GM12878 (cell line): ENCODE data around the gene PLP2. TPM values are rescaled to one million over a fixed set of nuclear protein-coding genes. Genes with fewer than 3 reads are reported as not detected.

ENCODE experiments used
- ATAC-seq: fragments of 200-7000 bp; cut with Tn5 transposase; 3 replicates; pipeline ENCODE4 v1.9.1; 2020; ENCODE audit warnings: mild to moderate bottlenecking, moderate library complexity
- BruUV-seq: library from RNA; stranded (reverse); fragments of 400-500 nt; replicated peaks from 2 replicates; lab custom pipeline; 2021; lab: Mats Ljungman, UMichigan
- CTCF ChIA-PET: fragments of 300-600 bp; sonication (Branson Sonifier 250); formaldehyde crosslinking; extraction: SDS; loops from one replicate; lab custom pipeline; 2021; ENCODE audit warnings: inconsistent platforms; lab: Yijun Ruan, JAX
- POLR2A ChIA-PET: fragments of 350-600 bp; formaldehyde crosslinking; extraction: SDS; loops from one replicate; lab custom pipeline; 2021; ENCODE audit warnings: inconsistent platforms; lab: Charles Lee
- RAD21 ChIA-PET: fragments of 300-600 bp; sonication (Branson Sonifier 250); formaldehyde crosslinking; loops from one replicate; lab custom pipeline; 2023; ENCODE audit warnings: antibody characterized with exemption; ENCODE audit not compliant: unreplicated experiment; lab: Charles Lee
- SMC1A ChIA-PET: fragments of 300-600 bp; sonication (Branson Sonifier 250); formaldehyde crosslinking; loops from one replicate; lab custom pipeline; 2023; ENCODE audit not compliant: unreplicated experiment, uncharacterized antibody; lab: Charles Lee
- DNase-seq: peaks from one replicate; pipeline ENCODE4 v3.0.0-alpha.2; 2011; ENCODE audit warnings: low read depth, low spot score
- FAIRE-seq: peaks from 3 replicates; lab custom pipeline; 2011; peaks lifted over from hg19 to GRCh38; lab: Jason Lieb, UNC
- H2AFZ ChIP-seq: 2 replicates; pipeline ENCODE4 v1.6.0; 2011; ENCODE audit warnings: low read depth, low read length, control low read depth; ENCODE audit not compliant: control insufficient read depth
- H3K27ac ChIP-seq: 2 replicates; pipeline ENCODE4 v1.5.1; 2011; ENCODE audit warnings: control low read depth; ENCODE audit not compliant: control insufficient read depth, insufficient read depth
- H3K27me3 ChIP-seq, 2 experiments: replicated peaks in 1 of 2; 2 replicates each; pipeline versions ENCODE4 v1.6.0 to v1.6.1; 2011; ENCODE audit warnings: low read length in 1 of 2; ENCODE audit not compliant: control insufficient read depth in 2 of 2, insufficient read depth in 2 of 2
- H3K36me3 ChIP-seq, 2 experiments: 2 replicates each; pipeline ENCODE4 v1.5.1; 2011; ENCODE audit warnings: low read length in 1 of 2; ENCODE audit not compliant: control insufficient read depth in 2 of 2, insufficient read depth in 2 of 2
- H3K4me1 ChIP-seq: 2 replicates; pipeline ENCODE4 v1.6.1; 2011; ENCODE audit warnings: mild to moderate bottlenecking, low read length, moderate library complexity, mixed read lengths; ENCODE audit not compliant: control insufficient read depth, insufficient read depth
- H3K4me2 ChIP-seq: 2 replicates; pipeline ENCODE4 v1.6.0; 2011; ENCODE audit warnings: control low read depth; ENCODE audit not compliant: control insufficient read depth, insufficient read depth
- H3K4me3 ChIP-seq: fragments of 200-600 bp; sonication (generic); 2 replicates; pipeline ENCODE4 v1.5.1; 2016
- H3K79me2 ChIP-seq: 2 replicates; pipeline ENCODE4 v1.6.0; 2011; ENCODE audit warnings: low read length; ENCODE audit not compliant: control insufficient read depth, insufficient read depth
- H3K9ac ChIP-seq: 2 replicates; pipeline ENCODE4 v1.8.0; 2011; ENCODE audit warnings: low read length, control low read depth, mixed read lengths; ENCODE audit not compliant: control insufficient read depth, insufficient read depth
- H3K9me3 ChIP-seq: replicated peaks from 3 replicates; pipeline ENCODE4 v1.5.1; 2011; ENCODE audit warnings: mild to moderate bottlenecking, low read length; ENCODE audit not compliant: control insufficient read depth, insufficient read depth
- H4K20me1 ChIP-seq: 2 replicates; pipeline ENCODE4 v1.6.0; 2011; ENCODE audit not compliant: control insufficient read depth, insufficient read depth
- CHD1 ChIP-seq: IDR thresholded peaks from 2 replicates; pipeline ENCODE4 v1.6.1; 2012; ENCODE audit warnings: low read depth, low read length, improper control_type of control experiment
- CUX1 ChIP-seq: IDR thresholded peaks from 2 replicates; pipeline ENCODE4 v1.6.1; 2012; ENCODE audit warnings: improper control_type of control experiment, low read depth, low read length; ENCODE audit not compliant: insufficient replicate concordance
- PAX8 ChIP-seq: fragments of 450-650 bp; IDR thresholded peaks from 2 replicates; pipeline ENCODE4 v1.6.1; 2017; ENCODE audit warnings: mild to moderate bottlenecking, moderate library complexity
- RAD21 ChIP-seq: IDR thresholded peaks from 2 replicates; pipeline ENCODE4 v1.6.1; 2011; ENCODE audit warnings: mild to moderate bottlenecking, low read depth, low read length, moderate library complexity; ENCODE audit not compliant: insufficient read depth
- RAD51 ChIP-seq: fragments of 450-650 bp; IDR thresholded peaks from 2 replicates; pipeline ENCODE4 v1.6.1; 2016; ENCODE audit warnings: moderate library complexity, mild to moderate bottlenecking, inconsistent platforms
- TAF1 ChIP-seq: IDR thresholded peaks from 2 replicates; pipeline ENCODE4 v1.6.1; 2011; ENCODE audit warnings: mild to moderate bottlenecking, low read depth, low read length, borderline replicate concordance
- TCF3 ChIP-seq: IDR thresholded peaks from 2 replicates; pipeline ENCODE4 v1.6.1; 2012; ENCODE audit warnings: low read depth, mild to moderate bottlenecking, low read length, borderline replicate concordance; ENCODE audit not compliant: insufficient read depth
- YBX1 ChIP-seq: fragments of 450-650 bp; IDR thresholded peaks from 2 replicates; pipeline ENCODE4 v1.6.1; 2016; ENCODE audit warnings: antibody characterized with exemption
- ZNF274 ChIP-seq: IDR thresholded peaks from one replicate; pipeline ENCODE4 v1.8.0; 2011; ENCODE audit not compliant: insufficient read length, insufficient read depth
- WGBS: methylation state at CpG from one replicate; pipeline ENCODE4 v1.1.6; 2016; ENCODE audit warnings: low lambda C conversion rate; ENCODE audit not compliant: insufficient replicate concordance, insufficient coverage; ENCODE audit errors: missing lambda C conversion rate; 5-methylcytosine and 5-hydroxymethylcytosine counted together
- in situ Hi-C: fragments of 300-500 bp; cut with MboI; formaldehyde crosslinking; loops from 9 replicates; pipeline ENCODE4 v1.14.3; 2018; ENCODE audit warnings: mixed read lengths
- intact Hi-C: fragments of 100-400 bp; cut with micrococcal nuclease; formaldehyde crosslinking; loops from one replicate; pipeline ENCODE4 v1.14.2; 2022; ENCODE audit not compliant: unreplicated experiment
- polyA plus RNA-seq, 11 experiments: library from polyadenylated mRNA; depleted of rRNA in 4 of 11; unstranded in 6 of 11; stranded (reverse) in 5 of 11; fragments of >200 nt; fragmentation: Nextera tagmentation in 4 of 11; fragmentation: Illumina TruSeq in 1 of 11; extraction: Ambion mirVana in 4 of 11; extraction: Trizol in 1 of 11; gene quantifications; 1 replicate in 1 of 11; 2 replicates in 10 of 11; pipeline versions ENCODE4 v1.2.1 to v1.2.3, GENCODE V29; 2011 to 2016; ENCODE audit warnings: inconsistent platforms in 2 of 11, missing spikeins in 2 of 11, low read depth in 1 of 11
- total RNA-seq, 4 experiments: library from RNA; depleted of rRNA in 3 of 4; stranded (reverse); fragments of >200 nt in 3 of 4; fragmentation: Illumina TruSeq in 1 of 4; extraction: Trizol in 1 of 4; gene quantifications; 2 replicates each; pipeline versions ENCODE4 v1.2.1 to v1.2.3, GENCODE V29; 2013 to 2021
- TF ChIP-seq, protein P1 (sequence below): fragments of 450-650 bp; IDR thresholded peaks from 2 replicates; pipeline ENCODE4 v1.6.1; 2018; ENCODE audit warnings: mild to moderate bottlenecking, low read depth, moderate library complexity; ENCODE audit not compliant: partially characterized antibody

The PLP2 gene
- total and polyA plus RNA-seq, 10 of the 15 experiments (the other 5 are each of a cell fraction or from before 2014, with no cell fraction given) = 56.6 to 177 (median 99.3) TPM

GRCh38 chrX:49206543-49206942, 34.8 kb downstream of the PLP2 start:
- in situ Hi-C loops = no loop called here
- no peak for FAIRE-seq
- Histone ChIP-seq H3K4me2 (no peak overlapping the region), H3K27me3 (no peaks in the 10 kb centered on the region), H3K4me3 (no peak overlapping the region), H3K27ac (no peak overlapping the region), H2AFZ (no peak overlapping the region), H3K9ac (no peak overlapping the region), H3K4me1 (no peaks in the 10 kb centered on the region), H4K20me1 (no peaks in the 10 kb centered on the region), H3K36me3 (no peaks in the 10 kb centered on the region), H3K9me3 (no peaks in the 10 kb centered on the region), H3K79me2 (no peaks in the 10 kb centered on the region)
- no TSS peak for BruUV-seq
- POLR2A ChIA-PET = no interaction called here
- DNase-seq = no peak
- SMC1A ChIA-PET = no interaction called here
- CTCF ChIA-PET = no interaction called here
- intact Hi-C loops = no loop called here
- RAD21 ChIA-PET = no interaction called here
- TF ChIP-seq PAX8 (no peak), CHD1 (no peak), RAD51 (no peak)
- WGBS = 57% methylated on average over 7 of the region's 8 CpGs
- ATAC-seq = no peak

GRCh38 chrX:49208399-49208798, 36.7 kb downstream of the PLP2 start:
- ChIA-PET SMC1A (interaction anchor here (0.6 kb wide), 1 partner anchor 64 kb away, joined by 3 read pairs; no protein-coding TSS in a partner anchor), POLR2A (interaction anchor here (1.3 kb wide), 1 partner anchor 18 kb away, joined by 4 read pairs; no protein-coding TSS in a partner anchor), CTCF (interaction anchor here (1.2 to 3.5 kb wide), 3 partner anchors 16 to 66 kb away, joined by 4 to 17 read pairs (median 5); no protein-coding TSS in a partner anchor), RAD21 (interaction anchor here (0.8 kb wide), 1 partner anchor 61 kb away, joined by 3 read pairs; no protein-coding TSS in a partner anchor)
- Histone ChIP-seq H3K9me3 (no peaks in the 10 kb centered on the region), H3K27ac (no peak overlapping the region), H3K36me3 (no peaks in the 10 kb centered on the region), H3K4me3 (no peak overlapping the region), H4K20me1 (no peaks in the 10 kb centered on the region), H2AFZ (no peak overlapping the region), H3K79me2 (no peaks in the 10 kb centered on the region), H3K27me3 (no peaks in the 10 kb centered on the region), H3K4me2 (no peak overlapping the region), H3K9ac (no peak overlapping the region), H3K4me1 (no peaks in the 10 kb centered on the region)
- WGBS = 90% methylated on average over 5 of the region's 5 CpGs
- in situ Hi-C loops (no loop called here), intact Hi-C loops (no loop called here)
- no peak for DNase-seq
- ATAC-seq = no peak
- no peak for FAIRE-seq
- BruUV-seq = no TSS peak
- TF ChIP-seq RAD21 (no peak), CUX1 (no peak), TAF1 (no peak), YBX1 (no peak), TCF3 (no peak), ZNF274 (no peak)
- TF ChIP-seq, protein P1, sequence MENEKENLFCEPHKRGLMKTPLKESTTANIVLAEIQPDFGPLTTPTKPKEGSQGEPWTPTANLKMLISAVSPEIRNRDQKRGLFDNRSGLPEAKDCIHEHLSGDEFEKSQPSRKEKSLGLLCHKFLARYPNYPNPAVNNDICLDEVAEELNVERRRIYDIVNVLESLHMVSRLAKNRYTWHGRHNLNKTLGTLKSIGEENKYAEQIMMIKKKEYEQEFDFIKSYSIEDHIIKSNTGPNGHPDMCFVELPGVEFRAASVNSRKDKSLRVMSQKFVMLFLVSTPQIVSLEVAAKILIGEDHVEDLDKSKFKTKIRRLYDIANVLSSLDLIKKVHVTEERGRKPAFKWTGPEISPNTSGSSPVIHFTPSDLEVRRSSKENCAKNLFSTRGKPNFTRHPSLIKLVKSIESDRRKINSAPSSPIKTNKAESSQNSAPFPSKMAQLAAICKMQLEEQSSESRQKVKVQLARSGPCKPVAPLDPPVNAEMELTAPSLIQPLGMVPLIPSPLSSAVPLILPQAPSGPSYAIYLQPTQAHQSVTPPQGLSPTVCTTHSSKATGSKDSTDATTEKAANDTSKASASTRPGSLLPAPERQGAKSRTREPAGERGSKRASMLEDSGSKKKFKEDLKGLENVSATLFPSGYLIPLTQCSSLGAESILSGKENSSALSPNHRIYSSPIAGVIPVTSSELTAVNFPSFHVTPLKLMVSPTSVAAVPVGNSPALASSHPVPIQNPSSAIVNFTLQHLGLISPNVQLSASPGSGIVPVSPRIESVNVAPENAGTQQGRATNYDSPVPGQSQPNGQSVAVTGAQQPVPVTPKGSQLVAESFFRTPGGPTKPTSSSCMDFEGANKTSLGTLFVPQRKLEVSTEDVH = no peak
